ENCODE results near the gene LIN9. TPM values are rescaled to one million over a fixed set of nuclear protein-coding genes. Genes with fewer than 3 reads are reported as not detected.
A peak's percentile ranks its signal among the peaks of the same experiment; 100 is the strongest.

The LIN9 gene
- total and polyA plus RNA-seq, 2 experiments from 2014 or later: 11.8 to 16.9 TPM

- peaks cover 20% of the 10 kb centered on the region for H4K20me1 ChIP-seq (replicated peaks; ENCODE audit: insufficient read depth)
- H3K36me3 Mint-ChIP-seq (ENCODE audit: low read depth): no peaks in the 10 kb centered on the region; the same call in 1 of the 3 replicates
- H3K27ac Mint-ChIP-seq: peak within 1 kb of the TSS; percentile 88
- H3K9me3 Mint-ChIP-seq: no peaks in the 10 kb centered on the region
- ATAC-seq (peak; percentile 93), DNase-seq (ENCODE audit: low spot score) (peak; percentile 96)
- peaks cover 6% of the 10 kb centered on the region; the same call in 1 of the 2 replicates for H3K4me1 ChIP-seq (ENCODE audit: insufficient read depth)
- peak within 1 kb of the TSS; percentile 97 for H3K4me3 ChIP-seq
- peaks cover 23% of the 10 kb centered on the region for H3K4me1 Mint-ChIP-seq
- H3K79me2 ChIP-seq (replicated peaks; ENCODE audit: insufficient read depth): peaks cover 48% of the 10 kb centered on the region
- TF ChIP-seq ZNF462 (CRISPR knock-in tag; IDR thresholded peaks at IDR 0.05): no peak
- TF ChIP-seq POLR2AphosphoS5 (IDR thresholded peaks at IDR 0.05; ENCODE audit: low read depth): peak; percentile 94
- TF ChIP-seq REST (IDR thresholded peaks at IDR 0.05; ENCODE audit: unreplicated experiment): no peak
- TF ChIP-seq JUNB (IDR thresholded peaks at IDR 0.05; ENCODE audit: unreplicated experiment): no peak
- 0 out of 2 replicates have a peak, but pooled peaks have one; percentile 24 for TF ChIP-seq NANOG (IDR thresholded peaks at IDR 0.05; ENCODE audit: borderline replicate concordance)
- peak; percentile 90 for TF ChIP-seq ETS1 (IDR thresholded peaks at IDR 0.05)
- TF ChIP-seq ZNF114 (CRISPR knock-in tag; IDR thresholded peaks at IDR 0.05): no peak
- TF ChIP-seq CREB1 (CRISPR knock-in tag; IDR thresholded peaks at IDR 0.05; ENCODE audit: low read depth): peak; percentile 71
- TF ChIP-seq EZH2phosphoT487 (IDR thresholded peaks at IDR 0.05; ENCODE audit: unreplicated experiment): no peak
- TF ChIP-seq STAT1 (IDR thresholded peaks at IDR 0.05; ENCODE audit: unreplicated experiment): no peak
- no peak for TF ChIP-seq EZH2 (IDR thresholded peaks at IDR 0.05; ENCODE audit: low read depth, unreplicated experiment)
- 0 out of 4 replicates have a peak, but pooled peaks of 1 of the 2 experiments have one; percentile 10 for TF ChIP-seq CTCF (conservative IDR thresholded peaks at IDR 0.05; ENCODE audit: low read depth in 2 of 2)
- TF ChIP-seq ZNF331 (CRISPR knock-in tag; IDR thresholded peaks at IDR 0.05; ENCODE audit: low read depth): no peak
- no peaks in the 10 kb centered on the region for H3K9me2 ChIP-seq (ENCODE audit: insufficient read depth)
- H3K36me3 ChIP-seq (ENCODE audit: insufficient read depth): no peaks in the 10 kb centered on the region
- peak within 1 kb of the TSS; percentile 96 for H3K4me2 ChIP-seq
- peak within 1 kb of the TSS; percentile 93 for H3K4me3 Mint-ChIP-seq
- peaks cover 7% of the 10 kb centered on the region for H3F3A ChIP-seq (replicated peaks; ENCODE audit: low read depth)
- H3K27me3 ChIP-seq (ENCODE audit: insufficient read depth): no peaks in the 10 kb centered on the region
- H2AFZ ChIP-seq: peak within 1 kb of the TSS; percentile 98
- H3K27me3 Mint-ChIP-seq (ENCODE audit: insufficient read depth, low read depth, poor library complexity): peaks cover 2% of the 10 kb centered on the region
- peak within 1 kb of the TSS; percentile 93 for H3K27ac ChIP-seq (ENCODE audit: low read depth)
Measured at GRCh38 chr1:226186124-226187018, 122.6 kb downstream of the LIN9 start, which contains the start of gene ACBD3. ACBD3 (minus strand) TSS chr1:226186741; CDS start chr1:226186675, 66 bp downstream.

Measured in GM23338 (cell line).